ENCODE results near the gene AUTS2.

The AUTS2 gene

DNA sequence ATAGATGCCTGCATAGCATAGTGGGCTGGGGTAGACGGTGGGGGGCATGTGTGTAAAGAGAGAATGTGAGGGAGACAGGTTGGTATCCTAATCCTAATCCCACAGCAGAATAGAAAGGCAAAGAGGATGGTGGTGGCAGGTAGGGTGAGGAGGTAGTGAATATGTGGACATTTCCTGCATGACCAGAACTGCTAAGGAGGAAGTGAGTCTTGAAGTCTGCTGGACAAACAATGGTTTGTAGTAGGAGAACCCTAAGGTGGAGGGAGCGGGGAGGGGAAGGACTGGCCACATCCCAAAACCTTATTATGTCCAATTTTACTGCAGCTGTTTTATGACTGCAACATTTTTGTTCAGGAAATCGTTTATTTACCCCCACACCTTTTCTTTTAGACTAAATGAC, 279.7 kb downstream of the AUTS2 start:
- no peak for DNase-seq (ENCODE audit: extremely low spot score)
- POLR2A ChIA-PET = no interaction called here

DNA sequence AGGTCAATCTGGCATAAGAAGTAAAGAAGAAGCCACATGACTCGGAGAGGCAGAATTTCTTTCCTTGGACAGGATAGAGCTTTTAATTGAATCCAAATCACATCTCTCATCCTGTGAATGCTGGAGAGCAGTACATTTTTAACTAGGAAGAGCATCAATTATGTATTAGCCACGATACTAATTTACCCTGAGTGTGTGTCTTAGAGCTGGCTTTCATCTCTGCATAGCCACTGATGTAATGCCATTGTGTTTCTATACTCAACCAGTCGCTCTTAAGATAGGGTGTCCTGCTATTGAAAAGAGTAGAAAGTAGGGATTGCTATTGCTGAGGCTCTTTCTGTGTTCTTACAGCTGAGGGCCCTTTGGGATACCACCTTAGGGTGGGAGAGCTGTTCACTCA, 280.3 kb downstream of the AUTS2 start:
- no peak for DNase-seq (ENCODE audit: extremely low spot score)
- CTCF ChIA-PET = interaction anchor here (0.5 kb wide), 1 partner anchor 332 kb away, joined by 3 read pairs; no protein-coding TSS in a partner anchor
- POLR2A ChIA-PET = no interaction called here
- no peak for TF ChIP-seq FOXM1 (IDR thresholded peaks at IDR 0.05; ENCODE audit: borderline replicate concordance)
- no peak for TF ChIP-seq HDGF (IDR thresholded peaks at IDR 0.05; ENCODE audit: borderline replicate concordance)
- TF ChIP-seq ARNT (IDR thresholded peaks at IDR 0.05) = no peak
- TF ChIP-seq LEF1 (IDR thresholded peaks at IDR 0.05; ENCODE audit: borderline replicate concordance) = no peak
- TF ChIP-seq, protein P1, sequence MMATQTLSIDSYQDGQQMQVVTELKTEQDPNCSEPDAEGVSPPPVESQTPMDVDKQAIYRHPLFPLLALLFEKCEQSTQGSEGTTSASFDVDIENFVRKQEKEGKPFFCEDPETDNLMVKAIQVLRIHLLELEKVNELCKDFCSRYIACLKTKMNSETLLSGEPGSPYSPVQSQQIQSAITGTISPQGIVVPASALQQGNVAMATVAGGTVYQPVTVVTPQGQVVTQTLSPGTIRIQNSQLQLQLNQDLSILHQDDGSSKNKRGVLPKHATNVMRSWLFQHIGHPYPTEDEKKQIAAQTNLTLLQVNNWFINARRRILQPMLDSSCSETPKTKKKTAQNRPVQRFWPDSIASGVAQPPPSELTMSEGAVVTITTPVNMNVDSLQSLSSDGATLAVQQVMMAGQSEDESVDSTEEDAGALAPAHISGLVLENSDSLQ (IDR thresholded peaks at IDR 0.05) = no peak
- TF ChIP-seq ELF4 (IDR thresholded peaks at IDR 0.05) = no peak
- no peak for TF ChIP-seq FOXK2 (IDR thresholded peaks at IDR 0.05)
- TF ChIP-seq NFRKB (IDR thresholded peaks at IDR 0.05) = no peak
- TF ChIP-seq SP1 (IDR thresholded peaks at IDR 0.05) = no peak

More for the DNA sequence above, 279.7 kb downstream of the AUTS2 start:
- TF ChIP-seq ELF4 (IDR thresholded peaks at IDR 0.05) = no peak
- no peak for TF ChIP-seq ZNF384 (IDR thresholded peaks at IDR 0.05)
- no peak for TF ChIP-seq CTBP1 (IDR thresholded peaks at IDR 0.05; ENCODE audit: borderline replicate concordance)
- no peak for TF ChIP-seq FOXK2 (IDR thresholded peaks at IDR 0.05)
- TF ChIP-seq L3MBTL2 (conservative IDR thresholded peaks at IDR 0.05) = no peak
- TF ChIP-seq FOXA1 (IDR thresholded peaks at IDR 0.05) = no peak
- no peak for TF ChIP-seq FOXM1 (IDR thresholded peaks at IDR 0.05; ENCODE audit: borderline replicate concordance)
- no peak for TF ChIP-seq ARNT (IDR thresholded peaks at IDR 0.05)
- TF ChIP-seq SUZ12 (IDR thresholded peaks at IDR 0.05) = no peak
- no peak for TF ChIP-seq SP1 (IDR thresholded peaks at IDR 0.05)
- TF ChIP-seq LEF1 (IDR thresholded peaks at IDR 0.05; ENCODE audit: borderline replicate concordance) = no peak
- no peak for TF ChIP-seq HDGF (IDR thresholded peaks at IDR 0.05; ENCODE audit: borderline replicate concordance)
- TF ChIP-seq NFRKB (IDR thresholded peaks at IDR 0.05) = no peak
- no peak for TF ChIP-seq TARDBP (IDR thresholded peaks at IDR 0.05)
- no peak for TF ChIP-seq BHLHE40 (IDR thresholded peaks at IDR 0.05; ENCODE audit: borderline replicate concordance)
- TF ChIP-seq, protein P1 (IDR thresholded peaks at IDR 0.05) = no peak
- CTCF ChIA-PET = no interaction called here

DNA sequence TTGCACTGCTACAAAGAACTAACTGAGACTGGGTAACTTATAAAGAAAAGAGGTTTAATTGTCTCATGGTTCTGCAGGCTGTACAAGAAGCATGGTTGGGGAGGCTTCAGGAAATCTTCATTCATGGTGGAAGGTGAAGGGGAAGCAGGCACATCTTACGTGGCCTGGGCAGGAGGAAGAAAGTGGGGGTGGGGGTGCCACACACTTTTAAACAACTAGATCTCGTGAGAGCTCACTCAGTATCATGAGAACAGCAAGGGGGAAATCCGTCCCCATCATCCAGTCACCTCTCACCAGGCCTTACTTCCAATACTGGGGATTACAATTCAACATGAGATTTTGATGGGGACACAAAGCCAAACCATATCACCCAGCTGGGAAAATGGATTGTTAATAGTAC, 281.7 kb downstream of the AUTS2 start:
- POLR2A ChIA-PET = no interaction called here
- CTCF ChIA-PET = no interaction called here
- no peak for DNase-seq (ENCODE audit: extremely low spot score)
- TF ChIP-seq L3MBTL2 (conservative IDR thresholded peaks at IDR 0.05) (no peak), NFRKB (IDR thresholded peaks at IDR 0.05) (no peak), FOXM1 (IDR thresholded peaks at IDR 0.05; ENCODE audit: borderline replicate concordance) (no peak), ELF4 (IDR thresholded peaks at IDR 0.05) (no peak), FOXK2 (IDR thresholded peaks at IDR 0.05) (no peak), HDGF (IDR thresholded peaks at IDR 0.05; ENCODE audit: borderline replicate concordance) (no peak), SP1 (IDR thresholded peaks at IDR 0.05) (no peak), CTBP1 (IDR thresholded peaks at IDR 0.05; ENCODE audit: borderline replicate concordance) (no peak)

DNA sequence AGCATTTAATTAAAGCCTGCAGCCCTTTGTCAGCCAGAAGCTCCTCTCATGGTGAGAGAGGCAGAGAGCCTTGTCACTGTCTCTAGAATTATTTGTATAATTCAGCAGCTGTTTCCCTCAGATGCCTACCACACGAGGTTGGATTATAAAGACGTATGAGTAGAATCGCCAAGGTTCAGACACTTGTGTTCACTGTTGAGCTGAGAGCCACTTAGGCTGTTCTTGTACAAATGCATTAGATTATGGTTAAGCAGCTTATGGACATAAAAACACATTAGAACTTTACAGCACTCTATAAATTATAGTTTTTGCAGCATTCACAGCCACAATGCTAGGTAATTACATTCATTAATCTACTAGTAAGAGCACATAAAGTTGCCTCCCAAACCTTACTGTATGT, 282.6 kb downstream of the AUTS2 start:
- ChIA-PET POLR2A (no interaction called here), CTCF (no interaction called here)
- no peak for DNase-seq (ENCODE audit: extremely low spot score)
- no peak for TF ChIP-seq SP1 (IDR thresholded peaks at IDR 0.05)
- TF ChIP-seq FOXM1 (IDR thresholded peaks at IDR 0.05; ENCODE audit: borderline replicate concordance) = no peak
- TF ChIP-seq, protein P1 (IDR thresholded peaks at IDR 0.05) = peak; percentile 32; the same call in 1 of the 2 replicates
- TF ChIP-seq FOXA1 (IDR thresholded peaks at IDR 0.05) = no peak
- no peak for TF ChIP-seq TARDBP (IDR thresholded peaks at IDR 0.05)

DNA sequence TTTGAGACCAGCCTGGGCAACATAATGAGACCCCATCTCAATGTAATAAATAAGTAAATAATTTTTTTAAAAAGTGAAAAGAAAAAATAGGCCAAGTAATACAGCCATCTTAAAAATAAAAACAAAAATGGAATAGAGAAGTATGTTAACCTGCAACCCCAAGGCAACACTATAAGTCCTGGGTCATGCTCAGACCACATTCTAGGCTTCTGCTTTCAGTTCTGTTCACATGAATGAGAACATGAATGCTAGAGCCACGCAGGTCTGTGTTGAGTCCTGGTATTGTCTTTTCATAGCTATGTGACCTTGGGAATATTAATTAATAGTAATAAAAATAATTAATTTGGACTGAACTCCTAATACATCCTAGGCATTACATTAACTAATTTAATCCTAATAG, 284.0 kb downstream of the AUTS2 start:
- no peak for DNase-seq (ENCODE audit: extremely low spot score)
- POLR2A ChIA-PET = no interaction called here
- CTCF ChIA-PET = no interaction called here
- TF ChIP-seq SP1 (IDR thresholded peaks at IDR 0.05) (no peak), CTBP1 (IDR thresholded peaks at IDR 0.05; ENCODE audit: borderline replicate concordance) (no peak), FOXK2 (IDR thresholded peaks at IDR 0.05) (no peak), BHLHE40 (IDR thresholded peaks at IDR 0.05; ENCODE audit: borderline replicate concordance) (no peak), TARDBP (IDR thresholded peaks at IDR 0.05) (no peak), ARNT (IDR thresholded peaks at IDR 0.05) (no peak), L3MBTL2 (conservative IDR thresholded peaks at IDR 0.05) (no peak), LEF1 (IDR thresholded peaks at IDR 0.05; ENCODE audit: borderline replicate concordance) (no peak), ZNF384 (IDR thresholded peaks at IDR 0.05) (no peak), FOXA1 (IDR thresholded peaks at IDR 0.05) (no peak), FOXM1 (IDR thresholded peaks at IDR 0.05; ENCODE audit: borderline replicate concordance) (no peak), NFRKB (IDR thresholded peaks at IDR 0.05) (no peak), HDGF (IDR thresholded peaks at IDR 0.05; ENCODE audit: borderline replicate concordance) (no peak), ELF4 (IDR thresholded peaks at IDR 0.05) (no peak), SUZ12 (IDR thresholded peaks at IDR 0.05) (no peak)
- TF ChIP-seq, protein P1 (IDR thresholded peaks at IDR 0.05) = no peak

DNA sequence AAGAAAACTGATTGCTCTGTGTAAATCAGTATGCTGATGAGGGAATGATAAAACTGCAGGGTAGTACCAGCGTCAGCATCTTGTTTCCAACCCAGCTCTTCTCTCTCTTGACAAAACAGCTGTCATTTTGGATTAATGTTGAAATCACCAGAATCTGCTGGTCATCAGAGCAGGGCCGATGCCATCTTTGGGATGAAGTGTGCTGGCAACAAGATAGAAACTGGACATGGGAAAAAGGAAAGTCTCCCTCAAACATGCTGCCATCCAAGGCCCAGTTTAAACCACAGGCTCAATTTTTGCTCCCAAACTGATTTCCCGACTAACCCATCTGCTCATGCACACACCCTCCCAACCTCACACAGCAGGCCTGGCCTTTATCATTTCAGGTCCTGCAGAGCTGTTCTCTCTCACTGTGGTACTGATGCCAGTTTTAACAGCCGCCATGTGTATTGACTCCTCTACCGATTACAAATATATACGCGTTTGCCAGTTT, 285.2 kb downstream of the AUTS2 start:
- DNase-seq (ENCODE audit: extremely low spot score) = no peak
- ChIA-PET POLR2A (no interaction called here), CTCF (no interaction called here)
- TF ChIP-seq NFRKB (IDR thresholded peaks at IDR 0.05) = no peak
- no peak for TF ChIP-seq LEF1 (IDR thresholded peaks at IDR 0.05; ENCODE audit: borderline replicate concordance)
- TF ChIP-seq ARNT (IDR thresholded peaks at IDR 0.05) = no peak
- TF ChIP-seq BHLHE40 (IDR thresholded peaks at IDR 0.05; ENCODE audit: borderline replicate concordance) = no peak
- TF ChIP-seq TARDBP (IDR thresholded peaks at IDR 0.05) = no peak
- TF ChIP-seq FOXA1 (IDR thresholded peaks at IDR 0.05) = no peak
- no peak for TF ChIP-seq SP1 (IDR thresholded peaks at IDR 0.05)
- TF ChIP-seq FOXK2 (IDR thresholded peaks at IDR 0.05) = no peak
- no peak for TF ChIP-seq ELF4 (IDR thresholded peaks at IDR 0.05)
